Mesendoderm (in vitro differentiated cells): ENCODE data around the gene DMAC1.

Experiments
- DNase-seq: peaks from one replicate; pipeline ENCODE4 v3.0.0; 2013
- H2AK5ac ChIP-seq: 2 replicates; pipeline ENCODE4 v1.6.1; 2013; ENCODE audit warnings: low read length, inconsistent platforms
- H2BK120ac ChIP-seq: 2 replicates; pipeline ENCODE4 v1.6.1; 2013; ENCODE audit warnings: low read depth, mild to moderate bottlenecking, low read length, moderate library complexity, mixed read lengths
- H2BK15ac ChIP-seq: replicated peaks from 2 replicates; pipeline ENCODE4 v1.6.1; 2013; ENCODE audit warnings: low read depth, mild to moderate bottlenecking, moderate library complexity
- H2BK5ac ChIP-seq: 2 replicates; pipeline ENCODE4 v1.6.1; 2013; ENCODE audit warnings: low read length, inconsistent platforms
- H3K18ac ChIP-seq: 2 replicates; pipeline ENCODE4 v1.6.1; 2013; ENCODE audit warnings: mild to moderate bottlenecking, low read length, mixed read lengths
- H3K23ac ChIP-seq: one replicate; pipeline ENCODE4 v1.6.1; 2013; ENCODE audit warnings: low read length
- H3K27ac ChIP-seq: 2 replicates; pipeline ENCODE4 v1.5.1; 2013; ENCODE audit warnings: low read depth, mild to moderate bottlenecking, inconsistent platforms, low read length, moderate library complexity
- H3K27me3 ChIP-seq: 2 replicates; pipeline ENCODE4 v1.6.1; 2013; ENCODE audit warnings: low read length, control low read depth, mild to moderate bottlenecking, inconsistent platforms; ENCODE audit not compliant: insufficient read depth, poor library complexity
- H3K36me3 ChIP-seq: 2 replicates; pipeline ENCODE4 v1.6.1; 2013; ENCODE audit warnings: low read length, inconsistent platforms; ENCODE audit not compliant: control insufficient read depth, insufficient read depth
- H3K4ac ChIP-seq: one replicate; pipeline ENCODE4 v1.6.1; 2013; ENCODE audit warnings: low read depth, mild to moderate bottlenecking, low read length, moderate library complexity
- H3K4me1 ChIP-seq: 2 replicates; pipeline ENCODE4 v1.6.1; 2013; ENCODE audit warnings: low read depth, low read length, inconsistent platforms; ENCODE audit not compliant: control insufficient read depth
- H3K4me2 ChIP-seq: 2 replicates; pipeline ENCODE4 v1.6.1; 2013; ENCODE audit warnings: low read length
- H3K4me3 ChIP-seq: 2 replicates; pipeline ENCODE4 v1.5.1; 2013; ENCODE audit warnings: mild to moderate bottlenecking, low read length
- H3K56ac ChIP-seq: one replicate; pipeline ENCODE4 v1.6.1; 2013; ENCODE audit warnings: low read length
- H3K79me1 ChIP-seq: 2 replicates; pipeline ENCODE4 v1.6.1; 2013; ENCODE audit warnings: low read length, inconsistent platforms
- H3K79me2 ChIP-seq: 2 replicates; pipeline ENCODE4 v1.6.1; 2013; ENCODE audit warnings: mild to moderate bottlenecking, low read length; ENCODE audit not compliant: control insufficient read depth, insufficient read depth
- H3K9ac ChIP-seq: 2 replicates; pipeline ENCODE4 v1.6.1; 2013; ENCODE audit warnings: low read length, inconsistent platforms
- H4K5ac ChIP-seq: one replicate; pipeline ENCODE4 v1.6.1; 2013; ENCODE audit warnings: low read length
- H4K8ac ChIP-seq: one replicate; pipeline ENCODE4 v1.6.1; 2013; ENCODE audit warnings: low read depth, mild to moderate bottlenecking, control low read depth, low read length, moderate library complexity
- WGBS: extraction: QIAGEN DNeasy Blood & Tissue Kit; methylation state at CpG from one replicate; pipeline ENCODE4 v1.1.7; 2013; ENCODE audit warnings: low lambda C conversion rate, missing lambda C conversion rate; ENCODE audit not compliant: insufficient coverage; ENCODE audit errors: extremely low coverage; 5-methylcytosine and 5-hydroxymethylcytosine counted together

DMAC1 gene

GRCh38 chr9:7762600-7762999 lies 37.0 kb downstream of the DMAC1 start:
- H3K27ac ChIP-seq, result no peak overlapping the region
- H3K27me3 ChIP-seq, result no peaks in the 10 kb centered on the region
- no peak overlapping the region for H2BK120ac ChIP-seq
- no peak overlapping the region for H3K9ac ChIP-seq
- H3K4me1 ChIP-seq, result no peaks in the 10 kb centered on the region
- no peaks in the 10 kb centered on the region for H3K79me1 ChIP-seq
- no peak overlapping the region for H2AK5ac ChIP-seq
- H4K5ac ChIP-seq, result no peak overlapping the region
- no peaks in the 10 kb centered on the region for H3K36me3 ChIP-seq
- DNase-seq, result no peak
- no peak overlapping the region for H2BK15ac ChIP-seq
- H2BK5ac ChIP-seq, result no peak overlapping the region
- no peak overlapping the region for H3K23ac ChIP-seq
- no peak overlapping the region for H3K4me2 ChIP-seq
- H3K79me2 ChIP-seq, result no peaks in the 10 kb centered on the region
- no peak overlapping the region for H3K4me3 ChIP-seq
- H4K8ac ChIP-seq, result no peak overlapping the region
- no peak overlapping the region for H3K56ac ChIP-seq
- H3K4ac ChIP-seq, result no peak overlapping the region
- H3K18ac ChIP-seq, result no peak overlapping the region
- no CpG with 5 or more reads among the region's 3 CpGs for WGBS

- Histone ChIP-seq H3K4ac (no peak overlapping the region), H3K79me2 (no peaks in the 10 kb centered on the region), H2BK15ac (no peak overlapping the region), H3K23ac (no peak overlapping the region), H3K4me2 (no peak overlapping the region), H3K4me1 (peaks cover under 1% of the 10 kb centered on the region), H2AK5ac (no peak overlapping the region), H4K8ac (no peak overlapping the region), H2BK5ac (no peak overlapping the region), H3K27ac (no peak overlapping the region), H2BK120ac (no peak overlapping the region), H3K9ac (no peak overlapping the region), H3K27me3 (no peaks in the 10 kb centered on the region), H3K18ac (no peak overlapping the region), H3K36me3 (no peaks in the 10 kb centered on the region), H3K79me1 (no peaks in the 10 kb centered on the region), H3K4me3 (no peak overlapping the region), H3K56ac (no peak overlapping the region), H4K5ac (no peak overlapping the region)
- WGBS, result no CpG with 5 or more reads among the region's 1 CpG
- DNase-seq, result no peak
Observed at GRCh38 chr9:7760014-7760415, 39.6 kb downstream of the DMAC1 start.

- H3K36me3 ChIP-seq, result no peaks in the 10 kb centered on the region
- H3K23ac ChIP-seq, result no peak overlapping the region
- no peak overlapping the region for H2BK120ac ChIP-seq
- H3K27me3 ChIP-seq, result no peaks in the 10 kb centered on the region
- no peak overlapping the region for H3K27ac ChIP-seq
- no peak overlapping the region for H2BK15ac ChIP-seq
- no peak overlapping the region for H4K5ac ChIP-seq
- no peak overlapping the region for H3K18ac ChIP-seq
- no peak overlapping the region for H3K4ac ChIP-seq
- no peaks in the 10 kb centered on the region for H3K79me1 ChIP-seq
- H3K4me1 ChIP-seq, result peaks cover 5% of the 10 kb centered on the region
- no peak overlapping the region for H3K4me3 ChIP-seq
- H2AK5ac ChIP-seq, result no peak overlapping the region
- H3K9ac ChIP-seq, result no peak overlapping the region
- H3K56ac ChIP-seq, result no peak overlapping the region
- no peak overlapping the region for H4K8ac ChIP-seq
- no peak overlapping the region for H3K4me2 ChIP-seq
- H2BK5ac ChIP-seq, result no peak overlapping the region
- H3K79me2 ChIP-seq, result no peaks in the 10 kb centered on the region
- no peak for DNase-seq
Observed at GRCh38 chr9:7756088-7756487, 43.5 kb downstream of the DMAC1 start.

GRCh38 chr9:7752481-7752880 lies 47.1 kb downstream of the DMAC1 start:
- H3K56ac ChIP-seq, result no peak overlapping the region
- no peak overlapping the region for H2BK15ac ChIP-seq
- H3K27ac ChIP-seq, result no peak overlapping the region

More at GRCh38 chr9:7752481-7752880, 47.1 kb downstream of the DMAC1 start:
- Histone ChIP-seq H3K36me3 (no peaks in the 10 kb centered on the region), H3K79me1 (no peaks in the 10 kb centered on the region), H3K4me1 (peaks cover 5% of the 10 kb centered on the region), H3K9ac (no peak overlapping the region), H3K4me3 (no peak overlapping the region), H3K79me2 (no peaks in the 10 kb centered on the region), H3K4ac (no peak overlapping the region), H3K27me3 (no peaks in the 10 kb centered on the region), H2AK5ac (no peak overlapping the region), H4K5ac (no peak overlapping the region), H3K4me2 (no peak overlapping the region), H2BK5ac (no peak overlapping the region), H3K23ac (no peak overlapping the region), H4K8ac (peak overlapping the region; percentile 13), H3K18ac (no peak overlapping the region), H2BK120ac (no peak overlapping the region)
- no CpG with 5 or more reads among the region's 2 CpGs for WGBS
- no peak for DNase-seq
